ENCODE measurements around the gene SLC27A5. TPM values are rescaled to one million over a fixed set of nuclear protein-coding genes. Genes with fewer than 3 reads are reported as not detected.
"Not testable (repeated sequence)": the region's sequence is repeated elsewhere in the genome, so short reads cannot be mapped to it uniquely, and the experiment has no call there.

SLC27A5 gene
- total RNA-seq, 1 donor from 2014 or later: 7.2 TPM

DNA sequence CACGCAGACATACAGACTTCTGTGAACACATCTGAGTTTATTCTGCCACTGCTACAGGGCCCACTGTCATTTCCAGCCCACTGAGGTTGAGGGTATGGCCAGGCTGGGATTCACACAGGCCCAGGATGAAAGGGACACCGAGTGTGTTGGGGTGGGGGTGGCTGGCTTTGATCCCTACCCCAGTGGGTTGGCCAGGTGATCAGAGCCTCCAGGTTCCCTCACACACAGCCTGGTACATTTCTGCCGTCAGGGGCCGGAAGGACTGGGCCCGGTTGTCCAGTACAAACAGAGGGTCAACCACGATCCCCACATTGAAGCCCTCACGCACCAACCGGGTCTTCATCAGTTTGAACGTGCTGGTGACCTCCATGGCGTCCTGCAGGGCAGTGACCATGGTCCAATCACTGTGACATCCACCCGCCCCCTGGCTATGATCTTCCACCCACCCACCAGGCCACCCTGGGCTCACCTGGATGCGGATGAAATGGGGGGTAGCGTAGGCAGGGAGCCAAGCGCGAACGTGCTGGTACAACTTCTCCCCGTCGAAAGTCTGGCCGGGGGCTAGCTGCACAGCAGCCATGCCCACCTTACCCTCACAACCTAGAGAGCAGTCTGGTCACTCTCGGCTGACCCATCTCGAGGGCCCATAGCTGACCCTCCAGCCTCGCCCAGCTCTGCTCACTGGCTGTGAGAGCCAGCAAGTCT is 13.3 kb downstream of the SLC27A5 start:
- no peak for DNase-seq (ENCODE audit: low spot score)

DNA sequence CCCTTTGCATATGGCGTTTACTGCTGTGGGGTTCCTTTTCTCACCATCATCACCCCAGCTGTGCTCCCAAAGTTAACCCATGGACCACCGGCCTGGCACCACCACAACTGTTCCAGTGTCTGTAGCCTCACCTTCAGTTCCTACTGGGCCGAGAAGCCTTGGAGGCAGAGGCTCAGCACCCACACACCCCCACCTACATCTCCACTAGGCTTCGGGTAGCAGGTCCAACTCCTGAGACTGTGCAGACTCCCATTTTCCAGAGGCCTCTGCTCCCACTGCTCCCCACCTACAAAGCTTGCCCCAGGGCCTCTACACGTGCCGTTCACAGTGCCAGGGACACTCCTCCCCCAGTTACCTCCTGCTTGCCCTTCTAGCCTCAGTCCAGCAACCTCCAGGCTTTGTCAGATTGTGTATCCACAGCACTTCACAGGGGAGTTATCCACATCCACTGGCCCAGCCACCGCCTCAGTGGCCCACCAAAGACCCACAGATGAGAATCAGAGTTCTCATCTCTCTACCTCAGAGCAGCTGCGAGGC is 14.1 kb downstream of the SLC27A5 start:
- no peak for DNase-seq (ENCODE audit: low spot score)

DNA sequence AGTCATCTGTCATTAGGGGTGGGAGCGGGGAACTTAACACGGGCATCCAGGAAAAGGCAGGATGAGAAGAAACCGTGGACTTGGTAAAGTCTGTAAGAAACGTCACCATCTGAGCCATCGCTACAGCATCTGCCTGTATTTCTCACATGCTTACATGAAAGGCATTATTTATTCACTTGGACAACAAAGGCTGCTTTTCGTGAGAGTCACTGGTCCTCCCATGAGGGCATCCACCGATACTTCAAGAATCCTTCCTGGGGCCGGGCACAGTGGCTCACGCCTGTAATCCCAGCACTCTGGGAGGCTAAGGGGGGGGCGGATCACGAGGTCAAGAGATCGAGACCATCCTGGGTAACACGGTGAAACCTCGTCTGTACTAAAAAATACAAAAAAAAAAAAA is 19.5 kb downstream of the SLC27A5 start:
- no peak for DNase-seq (ENCODE audit: low spot score)

DNA sequence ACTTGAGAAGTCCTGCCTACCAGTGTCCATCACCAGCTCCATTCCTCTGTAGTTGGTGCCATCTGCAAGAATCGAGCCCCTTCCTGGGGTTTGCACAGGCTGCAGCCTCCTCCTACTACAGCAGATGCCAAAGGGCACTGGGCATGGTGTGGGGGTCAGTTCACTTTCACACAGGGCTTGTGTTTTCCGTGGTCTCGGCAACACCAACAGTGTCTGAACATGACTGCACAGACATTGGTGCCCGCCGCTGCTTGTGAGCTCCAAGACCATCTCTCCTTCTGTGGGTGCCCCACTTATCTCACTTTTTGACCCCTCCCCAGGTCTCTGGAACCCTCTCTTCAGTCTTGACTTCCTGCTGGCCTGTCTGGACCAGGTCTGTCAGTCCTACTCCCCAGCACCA is 20.4 kb downstream of the SLC27A5 start:
- no peak for DNase-seq (ENCODE audit: low spot score)

DNA sequence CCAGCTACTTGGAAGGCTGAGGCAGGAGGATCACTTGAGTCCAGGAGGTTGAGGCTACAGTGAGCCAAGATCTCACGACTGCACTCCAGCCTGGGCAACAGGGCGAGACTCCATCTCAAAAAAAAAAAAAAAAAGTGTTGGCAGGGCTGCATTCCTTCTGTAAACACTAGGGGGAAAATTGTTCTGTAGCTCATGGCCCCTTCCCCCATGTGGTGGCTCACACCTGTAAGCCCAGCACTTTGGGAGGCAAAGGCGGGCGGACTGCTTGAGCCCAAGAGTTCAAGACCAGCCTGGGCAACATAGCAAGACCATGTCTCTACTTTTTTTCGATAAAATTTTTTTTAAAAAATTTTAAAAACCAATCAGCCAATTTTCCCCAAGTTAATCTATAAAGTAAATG is 27.4 kb downstream of the SLC27A5 start:
- DNase-seq (ENCODE audit: low spot score): not testable (repeated sequence)

DNA sequence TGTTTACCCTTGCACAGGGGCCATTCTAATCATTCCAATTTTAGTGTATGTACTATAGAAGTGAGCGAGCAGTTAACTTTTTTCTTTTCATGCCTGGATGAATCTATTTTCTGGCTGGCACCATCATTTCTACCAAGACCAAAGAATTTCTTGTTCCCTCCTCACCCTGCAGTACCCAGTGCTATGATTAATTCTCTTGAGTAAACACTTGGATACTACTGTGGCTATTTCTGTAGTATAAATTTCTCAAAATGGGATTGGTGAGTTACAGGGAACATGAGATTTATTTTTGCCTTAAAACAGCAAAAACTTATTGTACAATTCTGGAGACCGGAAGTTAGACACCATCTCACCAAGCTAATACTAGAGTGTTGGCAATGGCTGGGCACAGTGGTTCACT is 28.0 kb downstream of the SLC27A5 start:
- DNase-seq (ENCODE audit: low spot score): no peak

DNA sequence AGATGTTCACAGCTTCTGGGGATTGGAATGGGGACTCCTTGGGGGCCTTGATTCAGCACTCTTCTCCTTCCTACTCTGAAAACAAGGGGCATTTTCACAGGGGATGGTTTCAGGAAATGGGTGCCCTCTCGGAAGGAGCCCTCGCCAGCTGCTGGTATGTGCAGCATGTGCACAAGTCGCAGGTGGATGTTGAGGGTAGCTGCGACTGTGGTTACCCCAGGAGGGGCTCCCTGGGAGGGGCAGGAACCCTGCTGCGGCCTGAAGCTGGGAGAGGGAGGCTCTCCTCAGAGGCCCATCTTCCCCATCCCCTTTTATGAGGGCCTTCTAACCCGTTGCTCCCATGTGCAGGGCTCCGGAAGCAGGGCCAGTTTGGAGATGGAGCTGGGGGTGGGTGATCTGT is 29.4 kb downstream of the SLC27A5 start:
- DNase-seq (ENCODE audit: low spot score): no peak

DNA sequence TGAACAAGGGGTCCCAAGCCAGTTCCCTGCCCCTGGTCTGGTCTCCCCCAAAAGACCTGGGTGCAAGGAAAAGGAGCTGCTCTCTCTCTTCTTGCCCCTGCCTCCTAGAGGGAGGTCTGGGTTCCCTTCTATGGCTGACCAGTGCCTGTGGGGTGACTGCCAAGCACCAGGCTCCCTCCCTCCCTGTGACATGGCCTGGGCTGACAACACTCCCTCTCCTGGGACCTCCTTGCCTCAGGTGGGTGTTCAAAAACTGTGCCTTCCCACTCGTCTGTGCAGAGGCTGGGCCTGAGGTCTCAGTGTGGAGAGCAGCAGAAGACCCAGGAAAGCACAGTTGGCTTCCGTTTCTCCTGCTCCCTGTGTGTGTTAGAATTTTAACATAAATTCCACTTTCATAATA is 31.0 kb downstream of the SLC27A5 start:
- DNase-seq (ENCODE audit: low spot score): no peak

DNA sequence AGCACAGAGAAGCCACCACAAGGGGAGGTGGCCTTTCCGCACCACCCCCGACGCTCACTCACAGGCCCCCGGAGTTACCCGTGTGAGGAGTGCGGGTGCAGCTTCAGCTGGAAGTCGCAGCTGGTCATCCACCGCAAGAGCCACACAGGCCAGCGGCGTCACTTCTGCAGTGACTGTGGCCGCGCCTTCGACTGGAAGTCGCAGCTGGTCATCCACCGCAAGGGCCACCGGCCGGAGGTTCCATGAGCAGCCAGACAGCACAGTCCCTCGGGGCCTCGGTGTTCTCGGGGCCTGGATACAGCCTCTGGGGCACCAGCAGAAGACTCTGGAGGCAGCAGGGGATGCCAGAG is 31.3 kb downstream of the SLC27A5 start:
- no peak for DNase-seq (ENCODE audit: low spot score)

DNA sequence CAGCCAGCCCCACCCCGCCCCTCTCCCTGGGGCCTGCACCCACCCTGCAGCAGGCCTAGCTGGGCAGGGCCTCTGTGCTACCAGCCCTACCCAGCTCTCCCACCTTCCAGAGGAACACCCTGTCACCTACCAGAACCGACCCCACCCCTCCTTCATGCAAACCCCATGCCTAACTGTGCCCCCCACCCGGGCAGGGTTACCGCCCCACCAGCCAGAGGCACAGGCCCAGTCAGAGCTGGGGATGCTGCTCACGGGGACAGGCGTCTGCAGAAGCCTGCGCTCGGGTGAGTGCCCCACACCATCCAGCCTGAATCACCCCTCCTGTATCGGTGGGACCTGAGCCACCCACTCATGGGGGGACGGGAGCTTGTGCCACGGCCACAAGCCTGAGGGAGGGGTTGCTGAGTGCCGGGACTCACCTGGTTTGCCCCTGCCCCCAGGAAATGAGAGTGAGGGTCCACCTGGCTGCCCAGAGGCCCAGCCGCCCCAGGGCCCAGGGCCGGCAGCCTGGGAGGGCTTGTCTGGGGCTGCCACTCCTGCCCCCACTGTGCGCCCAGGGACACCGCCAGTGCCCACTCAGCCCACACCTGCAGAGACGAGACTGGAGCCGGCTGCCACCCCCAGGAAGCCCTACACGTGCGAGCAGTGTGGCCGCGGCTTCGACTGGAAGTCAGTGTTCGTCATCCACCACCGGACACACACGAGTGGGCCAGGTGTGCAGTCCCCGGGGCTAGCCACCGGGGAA is 31.9 kb downstream of the SLC27A5 start:
- no peak for DNase-seq (ENCODE audit: low spot score)

DNA sequence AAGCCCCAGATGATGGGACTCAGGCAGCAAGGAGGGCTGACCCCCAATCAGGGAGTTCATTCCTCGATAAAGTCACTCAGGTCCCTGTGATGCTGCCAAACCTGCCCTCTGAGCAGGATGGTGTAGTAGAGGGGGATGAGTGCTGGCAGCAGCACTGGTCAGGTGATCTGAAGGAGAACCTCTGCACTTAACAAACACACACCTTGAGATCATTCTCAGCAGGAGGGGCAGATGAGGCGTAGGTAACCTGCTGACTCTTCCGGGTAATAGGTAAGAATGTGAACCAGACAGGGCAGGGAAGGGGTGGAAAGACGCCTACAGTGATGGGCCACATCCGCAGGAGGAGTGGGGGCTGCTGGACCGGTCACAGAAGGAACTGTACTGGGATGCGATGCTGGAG is 32.5 kb downstream of the SLC27A5 start:
- DNase-seq (ENCODE audit: low spot score): no peak

DNA sequence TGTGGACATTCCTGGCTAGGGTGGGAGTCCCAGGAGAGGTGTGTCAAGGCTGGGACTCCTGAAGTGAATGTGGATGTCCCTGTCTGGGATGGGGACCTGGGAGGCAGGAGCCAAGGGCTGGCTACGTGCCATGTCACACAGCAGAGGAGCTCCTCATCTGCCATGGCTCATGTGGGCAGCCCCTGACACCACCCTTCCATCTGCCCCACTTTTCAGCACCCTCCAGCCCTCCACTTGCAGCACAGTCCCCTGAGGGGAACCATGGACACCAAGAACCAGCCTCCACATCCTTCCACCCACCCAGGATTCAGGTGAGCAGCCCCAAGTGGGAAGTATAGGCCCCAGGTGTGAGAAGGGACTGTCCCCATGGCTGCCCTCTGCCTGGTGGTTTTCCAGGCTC is 33.9 kb downstream of the SLC27A5 start:
- DNase-seq (ENCODE audit: low spot score): no peak

DNA sequence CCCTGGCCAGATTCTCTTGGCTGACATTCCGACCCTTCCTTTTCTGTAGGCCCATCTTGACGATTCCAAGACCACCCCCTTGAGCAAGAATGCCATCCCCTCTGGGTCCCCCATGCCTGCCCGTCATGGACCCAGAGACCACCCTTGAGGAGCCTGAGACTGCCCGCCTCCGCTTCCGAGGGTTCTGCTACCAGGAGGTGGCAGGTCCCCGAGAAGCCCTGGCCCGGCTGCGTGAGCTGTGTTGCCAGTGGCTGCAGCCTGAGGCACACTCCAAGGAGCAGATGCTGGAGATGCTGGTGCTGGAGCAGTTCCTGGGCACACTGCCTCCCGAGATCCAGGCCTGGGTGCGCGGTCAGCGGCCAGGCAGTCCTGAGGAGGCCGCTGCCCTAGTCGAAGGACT is 34.7 kb downstream of the SLC27A5 start:
- no peak for DNase-seq (ENCODE audit: low spot score)

DNA sequence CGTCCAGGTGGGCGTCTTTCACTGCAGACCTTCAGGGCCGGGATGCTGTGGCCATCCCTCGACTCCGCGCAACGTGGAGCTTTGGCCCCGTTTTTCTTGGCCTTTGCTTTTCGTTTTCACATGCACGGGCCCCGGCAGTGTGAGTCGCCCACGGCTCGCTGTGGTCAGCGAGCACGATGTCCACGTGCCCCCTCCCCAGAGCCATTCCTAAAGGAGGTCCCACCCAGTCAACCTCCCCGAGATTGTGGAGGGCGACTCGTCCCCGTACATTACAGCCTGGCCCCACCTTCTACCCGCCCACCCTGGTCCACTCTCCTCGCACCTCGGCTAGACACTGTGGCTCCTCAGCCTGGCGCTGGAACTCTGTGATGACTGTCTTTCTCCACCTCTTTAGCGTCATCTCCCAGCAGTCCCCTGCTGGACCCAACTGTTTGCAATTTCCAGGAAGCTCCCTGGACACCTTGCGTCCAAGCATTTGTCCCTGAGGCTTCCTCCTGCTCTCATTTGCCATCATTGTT is 35.2 kb downstream of the SLC27A5 start:
- DNase-seq (ENCODE audit: low spot score): no peak

DNA sequence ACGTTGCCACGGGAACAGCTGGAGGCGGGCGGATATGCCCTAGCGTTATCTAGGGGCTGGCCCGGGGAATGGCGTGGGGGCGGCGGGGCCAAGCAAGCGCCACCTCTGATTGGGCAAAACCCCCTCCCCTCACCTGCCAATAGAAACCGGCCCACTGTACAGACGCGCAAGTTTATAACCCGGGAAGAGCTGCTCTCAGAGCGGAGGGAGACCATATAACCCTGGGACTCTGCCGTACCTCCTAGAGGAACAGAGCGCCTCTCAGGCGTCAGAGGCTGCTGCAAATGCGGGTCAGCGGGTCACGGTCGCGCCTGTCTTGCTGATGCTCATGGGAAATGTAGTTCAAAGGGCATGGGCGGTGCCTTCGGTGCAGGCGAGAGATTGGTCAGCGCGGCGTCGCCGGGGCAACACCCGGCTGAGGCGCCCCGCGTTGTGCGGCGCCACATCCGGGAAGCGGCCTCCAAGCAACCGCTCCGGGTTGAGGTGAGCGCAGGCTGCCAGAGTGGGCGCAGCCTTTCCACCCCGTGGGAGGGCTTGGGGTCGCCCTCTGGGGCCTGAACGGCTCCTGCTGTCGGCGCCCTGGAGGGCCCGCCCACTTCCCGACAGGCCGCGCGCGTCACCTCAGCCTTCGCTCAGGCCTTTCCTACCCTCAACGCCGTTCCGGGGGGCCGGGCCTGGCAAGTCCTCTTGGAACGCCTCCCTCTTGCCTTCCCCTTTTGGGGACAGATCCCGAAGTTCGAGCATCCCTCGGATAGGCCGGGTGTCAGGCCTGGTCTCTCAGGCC is 35.9 kb downstream of the SLC27A5 start, which contains the start of gene ZNF446:
TSS of gene ZNF446 (plus strand) at position 639 of the 784 bp plus-strand sequence. CDS start 867 bp downstream, outside the sequence.
- DNase-seq (ENCODE audit: low spot score): peak; percentile 99

DNA sequence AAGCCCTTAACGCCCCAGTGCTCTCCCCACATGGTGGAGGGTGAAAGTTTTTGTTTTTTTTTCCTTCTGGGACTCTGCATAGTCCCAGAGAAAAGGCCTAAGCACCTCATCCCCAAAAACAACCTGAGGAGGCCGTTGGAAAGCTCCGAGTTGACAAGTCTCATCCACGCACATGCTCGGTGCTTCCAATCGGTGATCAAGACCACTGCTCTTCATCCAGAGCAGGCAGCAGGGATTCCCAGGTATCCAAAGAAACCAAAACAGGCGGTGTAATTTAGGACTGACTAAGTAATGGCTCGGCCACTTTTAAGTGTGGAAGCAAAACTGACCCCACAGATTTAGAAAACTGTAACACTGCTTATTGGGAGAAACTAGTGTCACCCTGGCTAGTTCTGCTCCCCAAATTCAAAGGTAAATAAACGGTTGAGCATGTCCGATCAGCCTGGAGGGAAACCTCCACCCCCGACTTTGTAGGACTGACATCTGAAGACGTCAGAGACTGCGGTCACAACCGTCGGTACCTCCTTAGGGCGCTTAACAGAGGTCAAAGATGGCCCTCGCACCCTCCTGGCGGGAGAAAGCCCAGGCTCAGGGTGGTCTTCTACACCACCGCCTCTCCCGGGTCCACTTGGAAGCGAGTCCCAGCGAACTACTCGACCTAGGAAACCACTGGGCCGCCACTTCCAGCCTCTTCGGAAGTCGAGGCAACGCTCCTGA is 36.6 kb downstream of the SLC27A5 start:
- DNase-seq (ENCODE audit: low spot score): no peak

DNA sequence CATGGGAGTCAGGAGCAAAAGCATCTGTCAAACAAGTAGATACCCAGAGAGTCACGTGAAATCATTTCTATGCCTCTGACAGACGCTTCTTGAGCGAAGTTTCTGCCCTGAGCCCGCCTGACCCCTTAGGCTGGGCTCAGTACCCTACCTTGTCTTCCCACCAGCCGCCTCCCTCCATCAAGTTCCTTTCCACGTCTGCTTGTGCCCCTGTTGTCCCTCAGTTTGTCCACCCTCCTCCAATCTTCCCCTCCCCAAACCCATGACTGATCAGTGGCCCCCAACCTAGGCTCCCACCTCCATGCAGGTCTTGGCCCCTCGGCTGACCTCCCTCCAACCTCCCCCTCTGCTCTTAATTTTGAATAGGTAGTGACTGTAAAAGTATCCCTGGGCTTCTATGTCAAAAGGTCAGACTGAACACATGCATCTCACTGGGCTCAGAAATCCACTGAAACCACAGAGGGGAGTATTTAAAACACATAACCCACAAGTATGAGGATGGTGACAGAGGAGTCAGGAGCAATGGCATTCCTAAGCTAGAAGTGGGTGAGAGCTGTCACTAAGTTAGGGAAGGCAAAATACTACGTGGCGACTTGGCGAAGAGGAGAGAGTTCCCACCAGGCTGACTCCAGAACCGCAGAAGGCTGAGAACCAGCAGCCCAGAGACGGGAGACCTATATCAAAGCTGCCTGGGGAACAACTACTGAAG is 37.3 kb downstream of the SLC27A5 start:
- DNase-seq (ENCODE audit: low spot score): no peak

DNA sequence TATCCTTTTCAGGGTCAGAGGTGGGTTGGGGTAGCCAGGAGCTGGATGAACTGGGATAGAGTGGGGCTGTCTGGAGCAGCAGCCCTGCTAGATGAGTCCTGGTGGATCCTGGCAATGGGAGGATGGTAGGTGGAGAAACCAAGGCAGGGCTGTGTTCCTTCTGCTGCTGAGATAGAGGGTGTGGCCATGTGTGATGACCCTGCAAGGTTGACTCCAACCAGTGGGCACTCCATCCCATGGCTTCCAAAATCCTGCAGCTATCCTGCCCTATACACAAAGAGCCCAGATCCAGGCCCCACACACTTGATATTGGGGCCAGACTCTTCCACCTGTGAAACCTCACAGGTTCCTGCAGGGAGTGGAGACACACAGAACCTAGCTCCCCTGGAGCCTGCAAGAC is 38.0 kb downstream of the SLC27A5 start:
- no peak for DNase-seq (ENCODE audit: low spot score)

DNA sequence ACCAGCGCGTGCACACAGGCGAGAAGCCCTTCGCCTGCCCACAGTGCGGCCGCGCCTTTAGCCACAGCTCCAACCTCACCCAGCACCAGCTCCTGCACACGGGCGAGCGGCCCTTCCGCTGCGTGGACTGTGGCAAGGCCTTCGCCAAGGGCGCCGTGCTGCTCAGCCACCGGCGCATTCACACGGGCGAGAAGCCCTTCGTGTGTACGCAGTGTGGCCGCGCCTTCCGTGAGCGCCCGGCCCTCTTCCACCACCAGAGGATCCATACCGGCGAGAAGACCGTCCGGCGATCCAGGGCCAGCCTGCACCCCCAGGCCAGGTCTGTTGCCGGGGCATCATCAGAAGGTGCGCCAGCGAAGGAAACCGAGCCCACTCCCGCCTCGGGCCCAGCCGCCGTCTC is 40.1 kb downstream of the SLC27A5 start:
- no peak for DNase-seq (ENCODE audit: low spot score)

DNA sequence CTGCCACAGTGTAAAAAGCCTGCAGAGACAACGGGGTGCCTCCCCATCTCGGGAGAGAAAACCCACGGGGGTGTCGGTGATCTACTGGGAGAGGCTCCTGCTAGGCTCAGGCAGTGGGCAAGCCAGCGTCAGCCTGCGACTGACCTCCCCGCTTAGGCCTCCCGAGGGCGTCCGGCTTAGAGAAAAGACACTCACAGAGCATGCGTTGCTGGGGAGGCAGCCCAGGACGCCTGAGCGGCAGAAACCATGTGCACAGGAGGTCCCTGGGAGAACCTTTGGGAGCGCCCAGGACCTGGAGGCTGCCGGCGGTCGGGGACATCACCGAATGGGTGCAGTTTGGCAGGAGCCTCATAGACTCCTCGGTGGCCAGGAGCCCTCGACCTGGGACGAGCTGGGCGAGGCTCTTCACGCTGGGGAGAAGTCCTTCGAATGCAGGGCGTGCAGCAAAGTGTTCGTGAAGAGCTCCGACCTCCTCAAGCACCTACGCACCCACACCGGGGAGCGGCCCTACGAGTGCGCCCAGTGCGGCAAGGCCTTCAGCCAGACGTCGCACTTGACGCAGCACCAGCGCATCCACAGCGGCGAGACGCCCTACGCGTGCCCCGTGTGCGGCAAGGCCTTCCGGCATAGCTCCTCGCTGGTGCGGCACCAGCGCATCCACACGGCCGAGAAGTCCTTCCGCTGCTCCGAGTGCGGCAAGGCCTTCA is 40.8 kb downstream of the SLC27A5 start:
- DNase-seq (ENCODE audit: low spot score): not testable (repeated sequence)
